Endothelial cell of umbilical vein (primary cell): ENCODE data around the gene GRK1. TPM values are rescaled to one million over a fixed set of nuclear protein-coding genes. Genes with fewer than 3 reads are reported as not detected.

Experiments used
- BruUV-seq: library from RNA; stranded (reverse); fragments of 400-500 nt; replicated peaks from 2 replicates; lab custom pipeline; 2021; lab: Mats Ljungman, UMichigan
- CTCF ChIA-PET: fragments of 300-600, 350-600 bp; sonication (Branson Sonifier 250); formaldehyde crosslinking; loops from one replicate; lab custom pipeline; 2021; ENCODE audit warnings: antibody characterized with exemption, inconsistent platforms; lab: Charles Lee
- POLR2A ChIA-PET: fragments of 300-600, 350-600 bp; sonication (Branson Sonifier 250); formaldehyde crosslinking; loops from one replicate; lab custom pipeline; 2021; ENCODE audit warnings: antibody characterized with exemption, inconsistent platforms; lab: Charles Lee
- DNase-seq: peaks from one replicate; pipeline ENCODE4 v3.0.0-alpha.2; 2011; ENCODE audit warnings: low read depth, low spot score
- FAIRE-seq: peaks from 2 replicates; lab custom pipeline; 2011; peaks lifted over from hg19 to GRCh38; lab: Jason Lieb, UNC
- H2AFZ ChIP-seq: 2 replicates; pipeline ENCODE4 v1.6.0; 2012; ENCODE audit warnings: low read depth, low read length, control low read depth, inconsistent platforms
- H3K27ac ChIP-seq: 2 replicates; pipeline ENCODE4 v1.5.1; 2011; ENCODE audit warnings: low read depth, mild to moderate bottlenecking, control low read depth, low read length, moderate library complexity; ENCODE audit not compliant: insufficient read depth
- H3K27me3 ChIP-seq, 2 experiments: 2 replicates each; pipeline versions ENCODE4 v1.6.0 to v1.6.1; 2011; ENCODE audit warnings: low read length in 2 of 2, mixed read lengths in 1 of 2; ENCODE audit not compliant: control insufficient read depth in 2 of 2, insufficient read depth in 2 of 2
- H3K36me3 ChIP-seq, 2 experiments: 2 replicates in 1 of 2; 3 replicates in 1 of 2; pipeline ENCODE4 v1.5.1; 2011; ENCODE audit warnings: low read length in 2 of 2, mild to moderate bottlenecking in 1 of 2, moderate library complexity in 1 of 2; ENCODE audit not compliant: control insufficient read depth in 2 of 2, insufficient read depth in 2 of 2; ENCODE audit errors: extremely low read depth in 1 of 2
- H3K4me1 ChIP-seq: 3 replicates; pipeline ENCODE4 v1.5.1; 2011; ENCODE audit warnings: mild to moderate bottlenecking, low read length; ENCODE audit not compliant: control insufficient read depth, insufficient read depth; ENCODE audit errors: extremely low read depth
- H3K4me2 ChIP-seq: 2 replicates; pipeline ENCODE4 v1.6.1; 2011; ENCODE audit warnings: low read length, control low read depth, mixed read lengths; ENCODE audit not compliant: insufficient read depth
- H3K4me3 ChIP-seq, 3 experiments: fragments of 200-600 bp in 1 of 3; sonication (generic), shearing (Covaris generic) in 1 of 3; replicated peaks in 1 of 3; 2 replicates each; pipeline ENCODE4 v1.5.1; 2011 to 2016; ENCODE audit warnings: control low read depth in 3 of 3, low read length in 3 of 3, mild to moderate bottlenecking in 2 of 3, inconsistent platforms in 1 of 3, low read depth in 1 of 3, moderate library complexity in 1 of 3; ENCODE audit not compliant: insufficient read depth in 1 of 3
- H3K79me2 ChIP-seq: 2 replicates; pipeline ENCODE4 v1.6.0; 2012; ENCODE audit warnings: low read length, inconsistent platforms; ENCODE audit not compliant: control insufficient read depth, insufficient read depth
- H3K9ac ChIP-seq: replicated peaks from 2 replicates; pipeline ENCODE3; 2011; ENCODE audit warnings: low read length, control low read depth; ENCODE audit not compliant: insufficient read depth; ENCODE audit errors: extremely low read depth
- H3K9me1 ChIP-seq: replicated peaks from 3 replicates; pipeline ENCODE4 v1.6.0; 2011; ENCODE audit warnings: mild to moderate bottlenecking, low read length; ENCODE audit not compliant: control insufficient read depth, insufficient read depth; ENCODE audit errors: extremely low read depth
- H3K9me3 ChIP-seq: replicated peaks from 2 replicates; pipeline ENCODE4 v1.5.1; 2012; ENCODE audit warnings: low read length, inconsistent platforms; ENCODE audit not compliant: control insufficient read depth, insufficient read depth
- H4K20me1 ChIP-seq: replicated peaks from 2 replicates; pipeline ENCODE3; 2011; ENCODE audit warnings: mild to moderate bottlenecking, low read length; ENCODE audit not compliant: control insufficient read depth, insufficient read depth; ENCODE audit errors: extremely low read depth
- EZH2 ChIP-seq: IDR thresholded peaks from 2 replicates; pipeline ENCODE4 v1.6.1; 2012; ENCODE audit warnings: borderline replicate concordance, low read depth, mild to moderate bottlenecking, moderate library complexity, low read length, inconsistent platforms; ENCODE audit not compliant: severe bottlenecking
- FOS ChIP-seq: IDR thresholded peaks from 2 replicates; pipeline ENCODE4 v1.6.1; 2011; ENCODE audit warnings: mild to moderate bottlenecking, low read length, moderate library complexity, borderline replicate concordance; ENCODE audit not compliant: insufficient read depth
- GATA2 ChIP-seq: IDR thresholded peaks from 2 replicates; pipeline ENCODE4 v1.7.0; 2011; ENCODE audit warnings: low read depth, mild to moderate bottlenecking, moderate library complexity, mixed read lengths, low read length; ENCODE audit not compliant: insufficient read length, insufficient read depth
- JUN ChIP-seq: IDR thresholded peaks from 2 replicates; pipeline ENCODE4 v1.6.1; 2011; ENCODE audit warnings: borderline replicate concordance, low read depth; ENCODE audit not compliant: insufficient read length, insufficient read depth
- MYC ChIP-seq: IDR thresholded peaks from one replicate; pipeline ENCODE4 v1.6.1; 2011; ENCODE audit warnings: mild to moderate bottlenecking, low read depth, low read length
- POLR2A ChIP-seq: IDR thresholded peaks from 2 replicates; pipeline ENCODE4 v1.6.1; 2012; ENCODE audit warnings: low read depth, mild to moderate bottlenecking, control low read depth, low read length
- POLR2AphosphoS5 ChIP-seq: IDR thresholded peaks from 2 replicates; pipeline ENCODE4 v1.6.1; 2012; ENCODE audit warnings: low read depth, mild to moderate bottlenecking, control low read depth, low read length, moderate library complexity; ENCODE audit not compliant: insufficient read depth
- dilution Hi-C: fragments of 300-500 bp; cut with MboI; formaldehyde crosslinking; loops from one replicate; pipeline ENCODE4 v1.15.0; 2019; ENCODE audit warnings: low sequenced_read_pairs; ENCODE audit not compliant: extremely low pct_ligation_motif_present
- intact Hi-C: fragments of 100-400 bp; cut with micrococcal nuclease; formaldehyde crosslinking; loops from one replicate; pipeline ENCODE4 v1.10.0; 2022
- polyA plus RNA-seq, 4 experiments: library from polyadenylated mRNA; depleted of rRNA in 3 of 4; stranded (reverse) in 3 of 4; unstranded in 1 of 4; fragments of >200 nt; gene quantifications; 2 replicates each; pipeline versions ENCODE4 v1.2.1 to v1.2.3, GENCODE V29; 2011 to 2012; ENCODE audit warnings: missing spikeins in 1 of 4
- total RNA-seq: library from RNA; stranded (reverse); gene quantifications from 2 replicates; pipeline ENCODE4 v1.2.3, GENCODE V29; 2021
- TF ChIP-seq, protein P1 (sequence below): IDR thresholded peaks from 2 replicates; pipeline ENCODE4 v1.6.1; 2011; ENCODE audit not compliant: insufficient read depth, insufficient read length
- TF ChIP-seq, protein P2 (sequence below), 2 donors: IDR thresholded peaks; 1 replicate in 1 of 2; 2 replicates in 1 of 2; pipeline ENCODE4 v1.5.1; 2011; ENCODE audit warnings: low read length in 2 of 2, mild to moderate bottlenecking in 2 of 2, moderate library complexity in 2 of 2, control low read depth in 1 of 2, inconsistent platforms in 1 of 2, low read depth in 1 of 2; ENCODE audit not compliant: insufficient read depth in 1 of 2; ENCODE audit errors: extremely low read depth in 1 of 2

Gene GRK1
- total and polyA plus RNA-seq, 2 donors (not counting 3 experiments of a cell fraction or from before 2014, with no cell fraction given): not detected

DNA sequence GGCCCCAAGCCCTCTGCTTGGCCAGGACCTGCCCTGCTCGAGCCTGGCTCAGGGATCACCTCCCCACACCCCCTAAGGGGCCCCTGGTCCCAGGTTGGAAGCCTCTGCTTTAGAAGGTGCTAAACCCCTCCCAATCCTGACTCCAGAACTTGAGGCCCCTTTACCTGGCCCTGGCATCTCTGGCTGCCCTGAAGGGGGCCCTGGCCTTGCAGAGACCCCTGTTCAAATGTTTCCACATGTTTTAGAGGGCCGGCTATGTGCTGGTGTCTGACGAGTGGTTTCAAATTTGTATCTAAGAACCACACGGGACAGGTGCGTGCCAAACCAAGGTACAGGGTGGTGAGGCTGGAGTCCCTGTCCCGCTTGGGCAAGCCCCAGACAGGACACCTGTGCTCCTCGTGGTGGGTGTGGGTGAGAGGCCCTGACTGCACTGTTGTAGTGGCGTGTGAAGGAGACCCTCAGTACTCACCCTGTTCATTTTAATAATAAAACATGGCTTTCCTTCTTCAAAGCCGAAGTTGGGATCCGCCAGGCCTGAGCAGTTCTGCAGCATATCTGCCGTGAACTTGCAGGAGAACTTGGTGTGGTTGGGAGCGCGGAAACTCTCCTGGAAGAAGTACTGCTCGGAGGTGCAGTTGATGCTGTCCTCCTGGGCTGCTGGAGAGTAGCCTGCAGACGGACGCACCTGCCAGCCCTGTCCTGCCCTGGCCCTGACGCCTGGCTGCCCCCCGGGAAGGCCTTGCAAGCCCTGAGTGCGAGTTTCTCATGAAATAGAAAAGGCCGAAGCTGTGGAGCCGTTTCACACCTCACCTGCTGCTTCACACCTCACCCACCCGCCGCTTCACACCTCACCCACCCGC is 14.4 kb upstream of the GRK1 start:
- Histone ChIP-seq H3K27me3 (no peaks in the 10 kb centered on the region), H3K36me3 (no peaks in the 10 kb centered on the region), H3K9me1 (no peaks in the 10 kb centered on the region), H3K4me3 (no peak overlapping the region), H4K20me1 (no peaks in the 10 kb centered on the region), H2AFZ (no peak overlapping the region), H3K27ac (no peak overlapping the region), H3K9me3 (no peaks in the 10 kb centered on the region), H3K4me1 (no peaks in the 10 kb centered on the region), H3K79me2 (no peaks in the 10 kb centered on the region), H3K4me2 (no peak overlapping the region), H3K9ac (no peak overlapping the region)
- ChIA-PET CTCF (interaction anchor here (1.5 kb wide), 1 partner anchor 74 kb away, joined by 3 read pairs; no protein-coding TSS in a partner anchor), POLR2A (no interaction called here)
- dilution Hi-C loops (no loop called here), intact Hi-C loops (no loop called here)
- no TSS peak for BruUV-seq
- FAIRE-seq (no peak), DNase-seq (no peak)
- no peak for TF ChIP-seq MYC
- TF ChIP-seq, protein P1, sequence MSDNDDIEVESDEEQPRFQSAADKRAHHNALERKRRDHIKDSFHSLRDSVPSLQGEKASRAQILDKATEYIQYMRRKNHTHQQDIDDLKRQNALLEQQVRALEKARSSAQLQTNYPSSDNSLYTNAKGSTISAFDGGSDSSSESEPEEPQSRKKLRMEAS: no peak

DNA sequence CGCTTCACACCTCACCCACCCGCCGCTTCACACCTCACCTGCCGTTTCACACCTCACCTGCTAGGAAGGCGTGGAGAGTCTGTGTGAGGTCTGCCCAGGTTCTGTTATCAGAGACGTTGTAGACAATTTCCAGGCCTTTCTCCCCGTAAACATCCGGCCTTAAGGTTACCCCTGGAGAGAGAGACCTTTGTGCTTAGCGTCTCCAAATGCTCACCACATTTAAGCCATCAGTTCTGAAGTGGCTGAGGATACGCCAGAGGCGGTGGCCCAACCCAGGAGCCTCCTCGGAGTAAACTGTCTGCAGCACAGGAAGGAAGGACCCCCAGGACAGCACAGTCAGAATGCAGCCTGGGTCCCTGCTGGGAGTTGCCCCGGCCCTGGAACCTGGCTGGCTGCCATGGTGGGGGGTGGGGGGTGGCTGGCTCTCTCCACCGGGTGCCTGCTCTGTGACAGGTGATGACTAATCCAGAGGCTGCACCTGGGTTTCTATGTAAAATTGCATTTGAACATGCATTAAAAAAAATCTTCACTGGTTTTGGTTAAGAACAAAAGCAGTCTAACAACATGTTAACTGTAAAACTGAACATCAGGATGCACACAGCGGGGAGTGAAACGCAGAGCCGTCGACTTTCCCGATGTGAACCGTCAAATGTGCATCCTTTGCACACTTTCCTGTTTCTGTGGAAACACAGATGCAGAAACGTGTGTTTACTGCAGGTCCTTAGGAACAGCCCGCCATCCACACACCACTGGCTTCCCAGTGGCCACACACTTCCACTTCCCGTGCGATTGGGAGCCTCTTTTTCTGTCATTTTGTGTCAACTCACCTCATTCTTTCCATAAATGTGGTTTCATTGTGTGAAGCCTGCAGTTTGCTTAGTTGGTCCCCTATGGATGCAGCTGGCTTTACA is 13.5 kb upstream of the GRK1 start:
- H4K20me1 ChIP-seq: no peaks in the 10 kb centered on the region
- no peaks in the 10 kb centered on the region for H3K79me2 ChIP-seq
- no peak overlapping the region for H3K4me3 ChIP-seq
- no peak for TF ChIP-seq POLR2AphosphoS5
- no peak for TF ChIP-seq MYC
- TF ChIP-seq, protein P1: no peak
- no peak for TF ChIP-seq FOS
- TF ChIP-seq, protein P2, sequence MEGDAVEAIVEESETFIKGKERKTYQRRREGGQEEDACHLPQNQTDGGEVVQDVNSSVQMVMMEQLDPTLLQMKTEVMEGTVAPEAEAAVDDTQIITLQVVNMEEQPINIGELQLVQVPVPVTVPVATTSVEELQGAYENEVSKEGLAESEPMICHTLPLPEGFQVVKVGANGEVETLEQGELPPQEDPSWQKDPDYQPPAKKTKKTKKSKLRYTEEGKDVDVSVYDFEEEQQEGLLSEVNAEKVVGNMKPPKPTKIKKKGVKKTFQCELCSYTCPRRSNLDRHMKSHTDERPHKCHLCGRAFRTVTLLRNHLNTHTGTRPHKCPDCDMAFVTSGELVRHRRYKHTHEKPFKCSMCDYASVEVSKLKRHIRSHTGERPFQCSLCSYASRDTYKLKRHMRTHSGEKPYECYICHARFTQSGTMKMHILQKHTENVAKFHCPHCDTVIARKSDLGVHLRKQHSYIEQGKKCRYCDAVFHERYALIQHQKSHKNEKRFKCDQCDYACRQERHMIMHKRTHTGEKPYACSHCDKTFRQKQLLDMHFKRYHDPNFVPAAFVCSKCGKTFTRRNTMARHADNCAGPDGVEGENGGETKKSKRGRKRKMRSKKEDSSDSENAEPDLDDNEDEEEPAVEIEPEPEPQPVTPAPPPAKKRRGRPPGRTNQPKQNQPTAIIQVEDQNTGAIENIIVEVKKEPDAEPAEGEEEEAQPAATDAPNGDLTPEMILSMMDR (IDR thresholded peaks at IDR 0.05; ENCODE audit: extremely low read depth in 1 of 2, insufficient read depth in 1 of 2, low read depth in 1 of 2, low read length in 2 of 2): no peak
- TF ChIP-seq JUN: no peak
- no peak for TF ChIP-seq POLR2A
- TF ChIP-seq GATA2: no peak
- no peak for TF ChIP-seq EZH2
- H3K9me3 ChIP-seq: no peaks in the 10 kb centered on the region
- dilution Hi-C loops: no loop called here
- no peak overlapping the region for H3K4me2 ChIP-seq
- FAIRE-seq: no peak
- BruUV-seq: no TSS peak
- intact Hi-C loops: no loop called here
- H3K4me1 ChIP-seq: no peaks in the 10 kb centered on the region
- CTCF ChIA-PET: no interaction called here
- H2AFZ ChIP-seq: no peak overlapping the region
- H3K36me3 ChIP-seq: no peaks in the 10 kb centered on the region
- H3K27ac ChIP-seq: no peak overlapping the region
- no peaks in the 10 kb centered on the region for H3K27me3 ChIP-seq
- H3K9me1 ChIP-seq: no peaks in the 10 kb centered on the region
- no peak for DNase-seq
- H3K9ac ChIP-seq: no peak overlapping the region
- POLR2A ChIA-PET: no interaction called here
